ENCODE measurements around the gene RNF19B.

DNA sequence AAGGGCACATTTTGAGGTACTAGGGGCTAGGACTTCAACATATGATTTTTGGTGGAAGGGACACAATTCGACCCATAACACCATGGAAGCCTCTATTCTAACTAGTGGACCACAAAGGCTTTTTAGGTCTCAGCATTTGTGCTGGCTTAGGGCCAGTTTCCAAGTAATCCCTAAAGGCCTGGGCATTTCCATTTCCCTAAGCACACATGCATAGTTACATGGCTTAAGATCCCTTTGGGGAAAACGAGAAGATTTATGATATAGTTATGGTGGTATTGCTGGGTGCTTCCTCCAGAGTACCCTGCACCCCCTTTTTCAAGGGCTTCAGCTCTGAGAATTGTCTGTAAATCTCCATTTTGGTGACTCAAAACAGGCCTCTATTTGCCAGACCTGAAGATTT lies 35.2 kb downstream of the RNF19B start:
- TF ChIP-seq GATA2 (IDR thresholded peaks at IDR 0.05; ENCODE audit: low read depth, low read length) (no peak), GATA3 (IDR thresholded peaks at IDR 0.05; ENCODE audit: low read depth, low read length) (no peak)

Data from SH-SY5Y (cell line).